ENCODE results near the gene MYO1E. TPM values are rescaled to one million over a fixed set of nuclear protein-coding genes. Genes with fewer than 3 reads are reported as not detected.

The MYO1E gene
- total RNA-seq, 1 experiment from 2014 or later, result 83.6 TPM

- 0 out of 2 replicates have a peak overlapping the region, but pooled peaks have one; percentile 41 for H3K27ac Mint-ChIP-seq
Observed at GRCh38 chr15:59160880-59161593, 211.6 kb downstream of the MYO1E start.

GRCh38 chr15:59159210-59159609, 213.5 kb downstream of the MYO1E start:
- POLR2A ChIA-PET, result no interaction called here
- Mint-ChIP-seq H3K27ac (no peak overlapping the region), H3K27me3 (ENCODE audit: low read depth) (no peaks in the 10 kb centered on the region), H3K9me3 (no peaks in the 10 kb centered on the region), H3K4me3 (no peak overlapping the region), H3K4me1 (0 out of 2 replicates have a peak, but pooled peaks cover 3% of the 10 kb centered on the region), H3K36me3 (peaks cover 42% of the 10 kb centered on the region)
- DNase-seq (ENCODE audit: low spot score) (no peak), ATAC-seq (no peak)
- CTCF ChIA-PET, result no interaction called here
- TF ChIP-seq USF1 (CRISPR knock-in tag; IDR thresholded peaks at IDR 0.05), result no peak
- no peak for TF ChIP-seq FOXJ3 (CRISPR knock-in tag; IDR thresholded peaks at IDR 0.05; ENCODE audit: borderline replicate concordance)
- no peak for TF ChIP-seq NR1H2 (CRISPR knock-in tag; IDR thresholded peaks at IDR 0.05)
- TF ChIP-seq EMX1 (CRISPR knock-in tag; IDR thresholded peaks at IDR 0.05), result no peak
- TF ChIP-seq ZNF396 (CRISPR knock-in tag; IDR thresholded peaks at IDR 0.05; ENCODE audit: borderline replicate concordance), result no peak
- no peak for TF ChIP-seq GTF2I (CRISPR knock-in tag; conservative IDR thresholded peaks at IDR 0.05)
- TF ChIP-seq ZNF138 (CRISPR knock-in tag; conservative IDR thresholded peaks at IDR 0.05), result no peak
- no peak for TF ChIP-seq PRDM15 (CRISPR knock-in tag; IDR thresholded peaks at IDR 0.05)

More at GRCh38 chr15:59160880-59161593, 211.6 kb downstream of the MYO1E start:
- Mint-ChIP-seq H3K9me3 (peaks cover 4% of the 10 kb centered on the region), H3K36me3 (peaks cover 43% of the 10 kb centered on the region), H3K4me3 (no peak overlapping the region), H3K27me3 (ENCODE audit: low read depth) (no peaks in the 10 kb centered on the region), H3K4me1 (peaks cover 13% of the 10 kb centered on the region)
- DNase-seq (ENCODE audit: low spot score), result peak; percentile 74
- ChIA-PET POLR2A (no interaction called here), CTCF (interaction anchor here (1.2 to 1.6 kb wide), 3 partner anchors 14 to 86 kb away, joined by 3 to 4 read pairs (median 3); no protein-coding TSS in a partner anchor)
- TF ChIP-seq E2F4 (CRISPR knock-in tag; IDR thresholded peaks at IDR 0.05; ENCODE audit: borderline replicate concordance, low read depth) (no peak), SMAD4 (CRISPR knock-in tag; IDR thresholded peaks at IDR 0.05) (no peak), STAT6 (CRISPR knock-in tag; conservative IDR thresholded peaks at IDR 0.05; ENCODE audit: low read depth) (no peak), ZNF121 (CRISPR knock-in tag; IDR thresholded peaks at IDR 0.05) (0 out of 2 replicates have a peak, but pooled peaks have one; percentile 4), ZNF138 (CRISPR knock-in tag; conservative IDR thresholded peaks at IDR 0.05) (no peak), GRHL2 (CRISPR knock-in tag; IDR thresholded peaks at IDR 0.05; ENCODE audit: insufficient replicate concordance, severe bottlenecking) (no peak), ZNF281 (CRISPR knock-in tag; IDR thresholded peaks at IDR 0.05) (no peak), IRF1 (CRISPR knock-in tag; IDR thresholded peaks at IDR 0.05) (no peak)
- peak; percentile 98 for ATAC-seq
